Astrocyte (in vitro differentiated cells and primary cell): ENCODE results near the gene NTM. TPM values are rescaled to one million over a fixed set of nuclear protein-coding genes. Genes with fewer than 3 reads are reported as not detected.

Experiments used
- DNase-seq: peaks from one replicate; pipeline ENCODE4 v3.0.0-alpha.2; 2010; ENCODE audit warnings: low read depth
- FAIRE-seq: peaks from 2 replicates; lab custom pipeline; 2011; peaks lifted over from hg19 to GRCh38; lab: Jason Lieb, UNC
- H2AFZ ChIP-seq: 2 replicates; pipeline ENCODE4 v1.6.0; 2012; ENCODE audit warnings: low read depth, low read length, inconsistent platforms
- H3K27ac ChIP-seq: 2 replicates; pipeline ENCODE4 v1.5.1; 2011; ENCODE audit warnings: low read depth, low read length, inconsistent platforms
- H3K27me3 ChIP-seq: 2 replicates; pipeline ENCODE4 v1.6.0; 2011; ENCODE audit warnings: low read length, inconsistent platforms; ENCODE audit not compliant: insufficient read depth
- H3K36me3 ChIP-seq: 2 replicates; pipeline ENCODE4 v1.5.1; 2011; ENCODE audit warnings: low read length, inconsistent platforms; ENCODE audit not compliant: insufficient read depth
- H3K4me1 ChIP-seq: 2 replicates; pipeline ENCODE4 v1.5.1; 2011; ENCODE audit warnings: low read length, inconsistent platforms; ENCODE audit not compliant: insufficient read depth
- H3K4me2 ChIP-seq: 2 replicates; pipeline ENCODE4 v1.6.0; 2012; ENCODE audit warnings: low read length, inconsistent platforms
- H3K4me3 ChIP-seq: 2 replicates; pipeline ENCODE4 v1.5.1; 2011; ENCODE audit warnings: low read depth, mild to moderate bottlenecking, low read length, inconsistent platforms; ENCODE audit not compliant: insufficient read depth
- H3K79me2 ChIP-seq: 2 replicates; pipeline ENCODE4 v1.6.0; 2012; ENCODE audit warnings: mild to moderate bottlenecking, low read length, inconsistent platforms; ENCODE audit not compliant: insufficient read depth
- H3K9ac ChIP-seq: 2 replicates; pipeline ENCODE4 v1.6.0; 2012; ENCODE audit warnings: mild to moderate bottlenecking, low read length, inconsistent platforms
- H3K9me3 ChIP-seq: 2 replicates; pipeline ENCODE4 v1.5.1; 2012; ENCODE audit warnings: low read depth, mild to moderate bottlenecking, low read length, inconsistent platforms; ENCODE audit not compliant: insufficient read depth
- H4K20me1 ChIP-seq: 2 replicates; pipeline ENCODE4 v1.6.0; 2012; ENCODE audit warnings: low read length, inconsistent platforms; ENCODE audit not compliant: insufficient read depth
- H3K27ac Mint-ChIP-seq: one replicate; pipeline ENCODE4 v1.8.0; 2021; ENCODE audit warnings: mild to moderate bottlenecking, mixed read lengths; ENCODE audit not compliant: unreplicated experiment
- H3K27me3 Mint-ChIP-seq: one replicate; pipeline ENCODE4 v1.8.0; 2021; ENCODE audit warnings: low read depth, mixed read lengths; ENCODE audit not compliant: unreplicated experiment
- H3K36me3 Mint-ChIP-seq: one replicate; pipeline ENCODE4 v1.8.0; 2021; ENCODE audit warnings: low read depth, mixed read lengths; ENCODE audit not compliant: unreplicated experiment
- H3K4me1 Mint-ChIP-seq: one replicate; pipeline ENCODE4 v1.8.0; 2021; ENCODE audit warnings: low read depth, mixed read lengths; ENCODE audit not compliant: unreplicated experiment
- H3K4me3 Mint-ChIP-seq: one replicate; pipeline ENCODE4 v1.8.0; 2021; ENCODE audit warnings: mild to moderate bottlenecking, moderate library complexity, mixed read lengths; ENCODE audit not compliant: unreplicated experiment
- H3K9me3 Mint-ChIP-seq: one replicate; pipeline ENCODE4 v1.8.0; 2021; ENCODE audit warnings: mild to moderate bottlenecking, mixed read lengths; ENCODE audit not compliant: unreplicated experiment
- EZH2 ChIP-seq: IDR thresholded peaks from 2 replicates; pipeline ENCODE4 v1.6.1; 2012; ENCODE audit warnings: mild to moderate bottlenecking, low read length, inconsistent platforms; ENCODE audit not compliant: insufficient read depth
- total RNA-seq: library from RNA; stranded (reverse); gene quantifications from 2 replicates; pipeline ENCODE4 v1.2.1, GENCODE V29; 2021
- TF ChIP-seq, protein P1 (sequence below): IDR thresholded peaks from 2 replicates; pipeline ENCODE4 v1.5.1; 2011; ENCODE audit warnings: low read depth, mild to moderate bottlenecking, inconsistent platforms, low read length, moderate library complexity; ENCODE audit not compliant: insufficient read depth

Gene NTM
- total RNA-seq, 1 donor from 2014 or later, result 98.2 TPM

DNA sequence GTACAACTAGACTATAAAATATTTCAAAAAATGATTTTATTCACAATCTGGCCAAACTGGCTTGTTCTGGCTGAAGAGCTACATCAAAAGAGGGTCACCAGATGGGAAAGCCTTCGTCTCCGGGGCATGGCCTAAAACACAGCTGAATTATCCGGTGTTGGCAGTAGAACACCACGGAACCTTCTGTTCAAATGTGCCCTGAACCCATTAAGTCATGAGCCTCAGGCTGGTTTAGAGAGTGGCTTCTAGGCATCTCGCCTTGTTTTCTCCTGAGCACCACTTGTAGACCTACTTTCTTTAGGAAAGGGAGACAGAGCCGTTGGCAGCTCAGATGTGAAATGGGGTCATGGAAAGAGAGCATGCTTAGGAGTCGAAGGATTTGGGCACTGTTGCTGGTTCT, 890.2 kb downstream of the NTM start:
- peaks cover 32% of the 10 kb centered on the region for H4K20me1 ChIP-seq
- Mint-ChIP-seq H3K4me3 (no peak overlapping the region), H3K36me3 (peaks cover 2% of the 10 kb centered on the region), H3K27me3 (no peaks in the 10 kb centered on the region), H3K27ac (no peak overlapping the region), H3K4me1 (peaks cover 15% of the 10 kb centered on the region), H3K9me3 (no peaks in the 10 kb centered on the region)
- peaks cover 8% of the 10 kb centered on the region for H3K4me1 ChIP-seq
- peaks cover 8% of the 10 kb centered on the region for H3K79me2 ChIP-seq
- H3K36me3 ChIP-seq, result no peaks in the 10 kb centered on the region
- no peaks in the 10 kb centered on the region for H3K9me3 ChIP-seq
- no peak overlapping the region for H3K27ac ChIP-seq
- no peak overlapping the region for H3K4me3 ChIP-seq
- H3K4me2 ChIP-seq, result no peak overlapping the region
- no peak for FAIRE-seq
- TF ChIP-seq, protein P1, sequence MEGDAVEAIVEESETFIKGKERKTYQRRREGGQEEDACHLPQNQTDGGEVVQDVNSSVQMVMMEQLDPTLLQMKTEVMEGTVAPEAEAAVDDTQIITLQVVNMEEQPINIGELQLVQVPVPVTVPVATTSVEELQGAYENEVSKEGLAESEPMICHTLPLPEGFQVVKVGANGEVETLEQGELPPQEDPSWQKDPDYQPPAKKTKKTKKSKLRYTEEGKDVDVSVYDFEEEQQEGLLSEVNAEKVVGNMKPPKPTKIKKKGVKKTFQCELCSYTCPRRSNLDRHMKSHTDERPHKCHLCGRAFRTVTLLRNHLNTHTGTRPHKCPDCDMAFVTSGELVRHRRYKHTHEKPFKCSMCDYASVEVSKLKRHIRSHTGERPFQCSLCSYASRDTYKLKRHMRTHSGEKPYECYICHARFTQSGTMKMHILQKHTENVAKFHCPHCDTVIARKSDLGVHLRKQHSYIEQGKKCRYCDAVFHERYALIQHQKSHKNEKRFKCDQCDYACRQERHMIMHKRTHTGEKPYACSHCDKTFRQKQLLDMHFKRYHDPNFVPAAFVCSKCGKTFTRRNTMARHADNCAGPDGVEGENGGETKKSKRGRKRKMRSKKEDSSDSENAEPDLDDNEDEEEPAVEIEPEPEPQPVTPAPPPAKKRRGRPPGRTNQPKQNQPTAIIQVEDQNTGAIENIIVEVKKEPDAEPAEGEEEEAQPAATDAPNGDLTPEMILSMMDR, result no peak
- DNase-seq, result no peak
- no peak overlapping the region for H2AFZ ChIP-seq
- no peaks in the 10 kb centered on the region for H3K27me3 ChIP-seq
- H3K9ac ChIP-seq, result no peak overlapping the region

DNA sequence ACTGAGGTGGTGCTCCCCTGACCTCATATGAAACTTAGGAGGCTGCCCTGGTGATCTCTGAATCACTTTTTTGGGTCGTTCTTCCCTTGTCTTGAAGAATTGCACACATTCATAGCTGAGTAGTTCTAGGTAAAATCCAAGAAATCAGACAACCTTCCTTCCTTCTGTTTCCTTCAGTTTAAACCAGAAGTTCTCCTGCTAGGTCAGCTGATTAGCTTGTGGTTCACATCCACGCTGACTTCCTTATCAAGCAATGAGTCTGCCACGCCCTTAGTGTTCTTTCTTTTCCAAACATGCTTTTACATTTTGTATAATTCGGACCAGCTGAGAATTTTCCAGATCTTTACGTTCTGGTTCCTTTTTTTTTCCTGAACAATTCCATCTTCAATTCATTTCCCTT, 892.8 kb downstream of the NTM start:
- no peak overlapping the region for H3K9ac ChIP-seq
- FAIRE-seq, result peak; percentile 52
- H3K27ac ChIP-seq, result no peak overlapping the region
- Mint-ChIP-seq H3K4me1 (peaks cover 15% of the 10 kb centered on the region), H3K4me3 (no peak overlapping the region), H3K9me3 (no peaks in the 10 kb centered on the region), H3K27ac (no peak overlapping the region), H3K27me3 (no peaks in the 10 kb centered on the region), H3K36me3 (peaks cover 4% of the 10 kb centered on the region)
- no peak overlapping the region for H3K4me3 ChIP-seq
- peaks cover 8% of the 10 kb centered on the region for H3K4me1 ChIP-seq
- H3K36me3 ChIP-seq, result no peaks in the 10 kb centered on the region
- H3K27me3 ChIP-seq, result no peaks in the 10 kb centered on the region
- H2AFZ ChIP-seq, result no peak overlapping the region
- H3K4me2 ChIP-seq, result no peak overlapping the region
- TF ChIP-seq EZH2, result no peak
- TF ChIP-seq, protein P1, result no peak
- DNase-seq, result no peak
- peaks cover 16% of the 10 kb centered on the region for H4K20me1 ChIP-seq
- H3K79me2 ChIP-seq, result peaks cover 8% of the 10 kb centered on the region
- no peaks in the 10 kb centered on the region for H3K9me3 ChIP-seq

DNA sequence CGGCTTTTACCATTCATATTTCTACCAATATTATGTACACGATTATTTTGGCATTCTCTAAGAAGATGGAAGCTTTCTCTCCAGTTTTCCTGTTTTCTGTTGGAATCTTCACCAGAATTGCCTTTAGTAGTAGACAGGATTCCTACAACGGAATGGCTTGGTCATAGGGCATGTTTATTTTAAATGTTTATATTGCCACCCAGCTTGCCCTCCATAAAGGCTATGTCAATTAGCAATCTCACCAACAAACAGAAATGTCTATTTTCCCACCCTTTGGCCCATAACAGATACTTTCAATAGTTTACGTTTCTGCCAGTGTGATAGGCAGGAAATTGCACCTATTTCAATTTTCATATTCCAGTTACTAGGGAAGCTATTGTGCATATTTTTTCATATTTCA, 893.5 kb downstream of the NTM start:
- H3K4me2 ChIP-seq, result no peak overlapping the region
- peaks cover 4% of the 10 kb centered on the region for H3K4me1 ChIP-seq
- H3K27ac Mint-ChIP-seq, result no peak overlapping the region
- FAIRE-seq, result no peak
- no peak for TF ChIP-seq EZH2
- TF ChIP-seq, protein P1, result no peak
- DNase-seq, result no peak
- peaks cover 11% of the 10 kb centered on the region for H3K4me1 Mint-ChIP-seq
- no peaks in the 10 kb centered on the region for H3K27me3 ChIP-seq
- peaks cover 12% of the 10 kb centered on the region for H4K20me1 ChIP-seq
- no peaks in the 10 kb centered on the region for H3K36me3 ChIP-seq
- H3K79me2 ChIP-seq, result peaks cover 8% of the 10 kb centered on the region
- no peaks in the 10 kb centered on the region for H3K9me3 Mint-ChIP-seq
- H3K9ac ChIP-seq, result no peak overlapping the region
- peaks cover 4% of the 10 kb centered on the region for H3K36me3 Mint-ChIP-seq
- H3K9me3 ChIP-seq, result no peaks in the 10 kb centered on the region
- H3K4me3 ChIP-seq, result no peak overlapping the region
- H3K27ac ChIP-seq, result no peak overlapping the region
- no peak overlapping the region for H3K4me3 Mint-ChIP-seq
- no peaks in the 10 kb centered on the region for H3K27me3 Mint-ChIP-seq
- no peak overlapping the region for H2AFZ ChIP-seq
